ENCODE measurements around the gene PRELID2.
"Not testable (repeated sequence)": the region's sequence is repeated elsewhere in the genome, so short reads cannot be mapped to it uniquely, and the experiment has no call there.

The PRELID2 gene

GRCh38 chr5:145737578-145737977 is 97.6 kb downstream of the PRELID2 start:
- DNase-seq: no peak

GRCh38 chr5:145729956-145730355 is 105.2 kb downstream of the PRELID2 start:
- DNase-seq: not testable (repeated sequence)

- no peak for DNase-seq
Observed at GRCh38 chr5:145723516-145723915, 111.6 kb downstream of the PRELID2 start.

- no peak for DNase-seq
Observed at GRCh38 chr5:145718956-145719355, 116.2 kb downstream of the PRELID2 start.

- no peak for DNase-seq
Observed at GRCh38 chr5:145715412-145715811, 119.7 kb downstream of the PRELID2 start.

- no peak for DNase-seq
Observed at GRCh38 chr5:145712245-145712644, 122.9 kb downstream of the PRELID2 start.

GRCh38 chr5:145711417-145711816 is 123.7 kb downstream of the PRELID2 start:
- DNase-seq: no peak
